HepG2 (cell line): ENCODE data around the gene COX15. TPM values are rescaled to one million over a fixed set of nuclear protein-coding genes. Genes with fewer than 3 reads are reported as not detected.

Source experiments
- EHMT2 ChIP-seq: fragments of 200-600 bp; sonication (generic); IDR thresholded peaks from 2 replicates; pipeline ENCODE4 v1.7.0; 2017; ENCODE audit warnings: antibody characterized with exemption, low read depth, low read length, borderline replicate concordance
- ELF4 ChIP-seq: sonication (generic); formaldehyde crosslinking; IDR thresholded peaks from 2 replicates; pipeline ENCODE4 v1.5.0; 2020; ENCODE audit warnings: missing genetic modification reagents, mild to moderate bottlenecking, moderate library complexity, borderline replicate concordance
- GATAD2A ChIP-seq: IDR thresholded peaks from 2 replicates; pipeline ENCODE4 v1.6.1; 2016
- HNF4G ChIP-seq, 2 experiments: sonication (generic) in 1 of 2; formaldehyde crosslinking in 1 of 2; IDR thresholded peaks; 2 replicates each; pipeline versions ENCODE4 v1.4.0 to v1.6.1; 2011 to 2020; ENCODE audit warnings: borderline replicate concordance in 2 of 2, low read depth in 2 of 2, mild to moderate bottlenecking in 2 of 2, low read length in 1 of 2, missing genetic modification reagents in 1 of 2, moderate library complexity in 1 of 2
- NCOA2 ChIP-seq: sonication (generic); formaldehyde crosslinking; IDR thresholded peaks from 2 replicates; pipeline ENCODE4 v1.8.0; 2022; ENCODE audit warnings: inconsistent platforms
- NCOR1 ChIP-seq: fragments of 200-600 bp; sonication (generic); IDR thresholded peaks from 2 replicates; pipeline ENCODE4 v1.7.0; 2017; ENCODE audit warnings: antibody characterized with exemption, low read length, borderline replicate concordance
- RCOR2 ChIP-seq: IDR thresholded peaks from 2 replicates; pipeline ENCODE4 v1.6.1; 2016; ENCODE audit warnings: missing biosample characterization, missing genetic modification reagents
- RXRB ChIP-seq: IDR thresholded peaks from 2 replicates; pipeline ENCODE4 v1.6.1; 2016; ENCODE audit warnings: borderline replicate concordance, missing genetic modification reagents, missing compliant biosample characterization
- SSRP1 ChIP-seq: IDR thresholded peaks from 2 replicates; pipeline ENCODE4 v1.6.1; 2016; ENCODE audit warnings: control low read depth
- TARDBP ChIP-seq: sonication (generic); formaldehyde crosslinking; IDR thresholded peaks from 2 replicates; pipeline ENCODE4 v1.8.0; 2022; ENCODE audit warnings: mild to moderate bottlenecking, missing genetic modification reagents
- TFDP1 ChIP-seq: IDR thresholded peaks from 2 replicates; pipeline ENCODE4 v1.6.1; 2016; ENCODE audit warnings: missing compliant biosample characterization, missing genetic modification reagents, borderline replicate concordance
- TFE3 ChIP-seq: IDR thresholded peaks from 2 replicates; pipeline ENCODE4 v1.6.1; 2016
- ZBED4 ChIP-seq: sonication (generic); formaldehyde crosslinking; IDR thresholded peaks from 2 replicates; pipeline ENCODE4 v1.4.0; 2020; ENCODE audit warnings: missing genetic modification reagents, borderline replicate concordance
- ZBTB49 ChIP-seq: sonication (generic); formaldehyde crosslinking; IDR thresholded peaks from 2 replicates; pipeline ENCODE4 v1.4.0; 2020; ENCODE audit warnings: missing genetic modification reagents, borderline replicate concordance
- ZFP37 ChIP-seq: sonication (generic); formaldehyde crosslinking; IDR thresholded peaks from 2 replicates; pipeline ENCODE4 v1.4.0; 2020; ENCODE audit warnings: missing genetic modification reagents, borderline replicate concordance
- ZFP62 ChIP-seq: sonication (generic); formaldehyde crosslinking; IDR thresholded peaks from 2 replicates; pipeline ENCODE4 v1.4.0; 2020; ENCODE audit warnings: missing genetic modification reagents
- ZMYM4 ChIP-seq: sonication (generic); formaldehyde crosslinking; IDR thresholded peaks from 2 replicates; pipeline ENCODE4 v1.8.1; 2023; ENCODE audit warnings: mild to moderate bottlenecking, missing genetic modification reagents
- ZNF205 ChIP-seq: IDR thresholded peaks from 2 replicates; pipeline ENCODE4 v1.6.1; 2018; ENCODE audit warnings: missing biosample characterization, missing genetic modification reagents
- ZNF598 ChIP-seq: sonication (generic); formaldehyde crosslinking; IDR thresholded peaks from 2 replicates; pipeline ENCODE4 v1.5.1; 2020; ENCODE audit warnings: mild to moderate bottlenecking, missing genetic modification reagents, borderline replicate concordance
- ZNF883 ChIP-seq: sonication (generic); formaldehyde crosslinking; IDR thresholded peaks from 2 replicates; pipeline ENCODE4 v1.5.1; 2020; ENCODE audit warnings: mild to moderate bottlenecking, missing genetic modification reagents; ENCODE audit errors: not compliant biosample characterization
- polyA plus RNA-seq, 8 experiments: library from polyadenylated mRNA; depleted of rRNA in 3 of 8; stranded (reverse) in 7 of 8; unstranded in 1 of 8; fragments of >200 nt; fragmentation: Illumina TruSeq in 4 of 8; extraction: Trizol in 4 of 8; gene quantifications; 2 replicates each; pipeline versions ENCODE4 v1.2.1 to v1.2.3, GENCODE V29; 2011 to 2016; ENCODE audit warnings: low read depth in 4 of 8, missing spikeins in 1 of 8, mixed read lengths in 1 of 8; ENCODE audit not compliant: insufficient read depth in 1 of 8
- total RNA-seq, 5 experiments: library from RNA; depleted of rRNA; stranded (reverse); fragments of >200 nt; fragmentation: Illumina TruSeq; extraction: Trizol; gene quantifications; 2 replicates each; pipeline ENCODE4 v1.2.3, GENCODE V29; 2016; ENCODE audit warnings: low read depth in 1 of 5

The COX15 gene
- total and polyA plus RNA-seq, 2 of the 13 experiments (the other 11 are each of a cell fraction or from before 2014, with no cell fraction given): 19.2 to 44.7 TPM

- peak; percentile 61; the same call in 1 of the 2 replicates for TF ChIP-seq ZBED4 (CRISPR knock-in tag)
- peak; percentile 57 for TF ChIP-seq GATAD2A (CRISPR knock-in tag)
- 0 out of 2 replicates have a peak, but pooled peaks have one; percentile 25 for TF ChIP-seq TFE3 (CRISPR knock-in tag)
- peak; percentile 53; the same call in 1 of the 2 replicates for TF ChIP-seq TARDBP (CRISPR knock-in tag)
- TF ChIP-seq NCOA2: peak; percentile 71
- TF ChIP-seq HNF4G (IDR thresholded peaks at IDR 0.05; ENCODE audit: borderline replicate concordance, low read depth, low read length): peak; percentile 71
- TF ChIP-seq HNF4G (CRISPR knock-in tag; IDR thresholded peaks at IDR 0.05; ENCODE audit: borderline replicate concordance, low read depth): no peak
- peak; percentile 46; the same call in 1 of the 2 replicates for TF ChIP-seq EHMT2
- peak; percentile 90 for TF ChIP-seq RXRB
- no peak for TF ChIP-seq ZBTB49 (CRISPR knock-in tag)
- peak; percentile 26; the same call in 1 of the 2 replicates for TF ChIP-seq ZMYM4
- no peak for TF ChIP-seq ELF4
- TF ChIP-seq NCOR1: peak; percentile 64; the same call in 1 of the 2 replicates
- no peak for TF ChIP-seq TFDP1
- no peak for TF ChIP-seq ZFP62 (CRISPR knock-in tag)
- no peak for TF ChIP-seq SSRP1 (CRISPR knock-in tag)
- TF ChIP-seq ZNF883: no peak
- TF ChIP-seq RCOR2 (CRISPR knock-in tag): peak; percentile 69; the same call in 1 of the 2 replicates
- TF ChIP-seq ZNF205: 0 out of 2 replicates have a peak, but pooled peaks have one; percentile 31
- no peak for TF ChIP-seq ZFP37
- no peak for TF ChIP-seq ZNF598 (CRISPR knock-in tag)
Measured at GRCh38 chr10:99770408-99771045, 38.6 kb upstream of the COX15 start (continued).
